HepG2 (cell line): ENCODE measurements around the gene CD276. TPM values are rescaled to one million over a fixed set of nuclear protein-coding genes. Genes with fewer than 3 reads are reported as not detected.

Experiments
- HNRNPH1 ChIP-seq: fragments of 200-400 bp; formaldehyde crosslinking; optimal IDR thresholded peaks from 2 replicates; pipeline ENCODE3; 2017; ENCODE audit warnings: mild to moderate bottlenecking, low read depth, low read length
- HNRNPUL1 ChIP-seq: fragments of 200-400 bp; formaldehyde crosslinking; IDR thresholded peaks from 2 replicates; pipeline ENCODE4 v1.6.1; 2017; ENCODE audit warnings: low read depth, mild to moderate bottlenecking, low read length, moderate library complexity
- HOXA3 ChIP-seq: sonication (generic); formaldehyde crosslinking; IDR thresholded peaks from 2 replicates; pipeline ENCODE4 v1.5.0; 2020; ENCODE audit warnings: missing genetic modification reagents
- MED8 ChIP-seq: sonication (generic); formaldehyde crosslinking; IDR thresholded peaks from 2 replicates; pipeline ENCODE4 v1.8.1; 2023; ENCODE audit warnings: mild to moderate bottlenecking, missing genetic modification reagents; ENCODE audit not compliant: insufficient replicate concordance
- MEIS1 ChIP-seq: sonication (generic); formaldehyde crosslinking; IDR thresholded peaks from 2 replicates; pipeline ENCODE4 v1.9.0; 2021; ENCODE audit warnings: mild to moderate bottlenecking, missing genetic modification reagents, moderate library complexity, borderline replicate concordance
- NCOA1 ChIP-seq: sonication (generic); formaldehyde crosslinking; IDR thresholded peaks from 2 replicates; pipeline ENCODE4 v1.9.0; 2021; ENCODE audit warnings: missing genetic modification reagents
- NR2F1 ChIP-seq, 2 experiments: fragments of 450-650 bp in 1 of 2; formaldehyde crosslinking in 1 of 2; IDR thresholded peaks; 2 replicates each; pipeline versions ENCODE4 v1.5.0 to v1.6.1; 2016 to 2020; ENCODE audit warnings: mild to moderate bottlenecking in 1 of 2, missing compliant biosample characterization in 1 of 2, missing genetic modification reagents in 1 of 2, moderate library complexity in 1 of 2
- RBM39 ChIP-seq: fragments of 200-400 bp; formaldehyde crosslinking; IDR thresholded peaks from one replicate; pipeline ENCODE4 v1.6.1; 2018; ENCODE audit warnings: antibody characterized with exemption, mild to moderate bottlenecking, low read depth, low read length; ENCODE audit not compliant: poor library complexity, severe bottlenecking
- SMAD1 ChIP-seq: sonication (generic); formaldehyde crosslinking; IDR thresholded peaks from 2 replicates; pipeline ENCODE4 v1.4.0; 2020; ENCODE audit warnings: missing genetic modification reagents, low read depth, mild to moderate bottlenecking, borderline replicate concordance
- TBX2 ChIP-seq: sonication (generic); formaldehyde crosslinking; IDR thresholded peaks from 2 replicates; pipeline ENCODE4 v1.5.0; 2020; ENCODE audit warnings: missing genetic modification reagents, mild to moderate bottlenecking, borderline replicate concordance
- TSC22D2 ChIP-seq: sonication (generic); formaldehyde crosslinking; IDR thresholded peaks from 2 replicates; pipeline ENCODE4 v1.5.1; 2020; ENCODE audit warnings: missing genetic modification reagents, mild to moderate bottlenecking, borderline replicate concordance
- ZKSCAN1 ChIP-seq: fragments of 150-350 bp; IDR thresholded peaks from 2 replicates; pipeline ENCODE4 v1.6.1; 2014; ENCODE audit warnings: low read length
- ZNF10 ChIP-seq: sonication (generic); formaldehyde crosslinking; IDR thresholded peaks from 2 replicates; pipeline ENCODE4 v1.4.0; 2020; ENCODE audit warnings: mild to moderate bottlenecking, low read depth, missing genetic modification reagents, borderline replicate concordance
- ZNF274 ChIP-seq: sonication (generic); formaldehyde crosslinking; IDR thresholded peaks from 2 replicates; pipeline ENCODE4 v1.5.1; 2020; ENCODE audit warnings: mild to moderate bottlenecking, missing genetic modification reagents
- ZNF432 ChIP-seq: sonication (generic); formaldehyde crosslinking; IDR thresholded peaks from 2 replicates; pipeline ENCODE4 v1.5.0; 2020; ENCODE audit warnings: missing genetic modification reagents, mild to moderate bottlenecking, borderline replicate concordance
- ZNF607 ChIP-seq: sonication (generic); formaldehyde crosslinking; IDR thresholded peaks from 2 replicates; pipeline ENCODE4 v1.5.1; 2020; ENCODE audit warnings: missing genetic modification reagents, mild to moderate bottlenecking, borderline replicate concordance
- ZNF724P ChIP-seq: sonication (generic); formaldehyde crosslinking; IDR thresholded peaks from 2 replicates; pipeline ENCODE4 v1.8.0; 2022; ENCODE audit warnings: missing genetic modification reagents, borderline replicate concordance
- ZNF891 ChIP-seq: sonication (generic); formaldehyde crosslinking; IDR thresholded peaks from 2 replicates; pipeline ENCODE4 v1.5.0; 2020; ENCODE audit warnings: mild to moderate bottlenecking, missing genetic modification reagents
- ZZZ3 ChIP-seq: sonication (generic); formaldehyde crosslinking; IDR thresholded peaks from 2 replicates; pipeline ENCODE4 v1.4.0; 2020; ENCODE audit warnings: missing genetic modification reagents, mild to moderate bottlenecking, borderline replicate concordance
- polyA plus RNA-seq, 8 experiments: library from polyadenylated mRNA; depleted of rRNA in 3 of 8; stranded (reverse) in 7 of 8; unstranded in 1 of 8; fragments of >200 nt; fragmentation: Illumina TruSeq in 4 of 8; extraction: Trizol in 4 of 8; gene quantifications; 2 replicates each; pipeline versions ENCODE4 v1.2.1 to v1.2.3, GENCODE V29; 2011 to 2016; ENCODE audit warnings: low read depth in 4 of 8, missing spikeins in 1 of 8, mixed read lengths in 1 of 8; ENCODE audit not compliant: insufficient read depth in 1 of 8
- total RNA-seq, 5 experiments: library from RNA; depleted of rRNA; stranded (reverse); fragments of >200 nt; fragmentation: Illumina TruSeq; extraction: Trizol; gene quantifications; 2 replicates each; pipeline ENCODE4 v1.2.3, GENCODE V29; 2016; ENCODE audit warnings: low read depth in 1 of 5
- TF ChIP-seq, protein P1 (sequence below): sonication (generic); formaldehyde crosslinking; IDR thresholded peaks from 2 replicates; pipeline ENCODE4 v1.9.0; 2021; ENCODE audit warnings: mild to moderate bottlenecking, missing genetic modification reagents
- TF ChIP-seq, protein P2 (sequence below): sonication (generic); formaldehyde crosslinking; IDR thresholded peaks from 2 replicates; pipeline ENCODE4 v1.5.0; 2020; ENCODE audit warnings: missing genetic modification reagents
- TF ChIP-seq, protein P3 (sequence below): sonication (generic); formaldehyde crosslinking; IDR thresholded peaks from 2 replicates; pipeline ENCODE4 v1.8.1; 2023; ENCODE audit warnings: missing genetic modification reagents, inconsistent platforms, borderline replicate concordance

The CD276 gene
- total and polyA plus RNA-seq, 2 of the 13 experiments (the other 11 are each of a cell fraction or from before 2014, with no cell fraction given) = 24.6 to 55.2 TPM

DNA sequence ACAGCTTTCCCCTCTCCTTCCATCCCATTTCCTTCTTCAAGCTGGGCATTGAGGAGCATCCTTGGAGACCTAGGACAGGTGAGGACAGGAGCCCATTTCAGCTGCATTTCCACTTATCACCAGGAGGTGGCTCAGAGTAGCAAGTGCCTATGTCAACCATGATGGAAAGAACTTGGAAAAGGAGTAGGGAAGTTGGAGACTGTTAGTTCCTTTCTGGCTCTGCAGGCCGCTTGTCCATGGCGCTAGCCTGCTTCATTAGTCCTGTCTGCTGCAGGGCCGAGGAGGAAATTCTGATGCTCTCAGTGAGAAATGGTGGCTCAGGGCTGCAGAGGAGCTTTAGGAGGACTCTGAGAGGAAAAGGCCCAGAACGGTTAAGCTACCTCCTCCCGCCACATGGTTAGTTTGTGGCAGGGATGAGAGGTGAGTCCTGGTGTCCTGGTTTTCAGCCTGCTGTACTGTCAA lies 7.0 kb upstream of the CD276 start (continued):
- no peak for TF ChIP-seq HNRNPUL1
- TF ChIP-seq MEIS1 = no peak
- TF ChIP-seq ZNF891 = no peak
- no peak for TF ChIP-seq ZNF607 (CRISPR knock-in tag)
- peak; percentile 25; the same call in 1 of the 2 replicates for TF ChIP-seq ZNF274 (CRISPR knock-in tag)
- no peak for TF ChIP-seq HNRNPH1
- TF ChIP-seq MED8 (CRISPR knock-in tag) = no peak
- no peak for TF ChIP-seq TBX2 (CRISPR knock-in tag)
- TF ChIP-seq ZNF724P = no peak
- TF ChIP-seq SMAD1 (CRISPR knock-in tag) = no peak
- TF ChIP-seq, protein P1, sequence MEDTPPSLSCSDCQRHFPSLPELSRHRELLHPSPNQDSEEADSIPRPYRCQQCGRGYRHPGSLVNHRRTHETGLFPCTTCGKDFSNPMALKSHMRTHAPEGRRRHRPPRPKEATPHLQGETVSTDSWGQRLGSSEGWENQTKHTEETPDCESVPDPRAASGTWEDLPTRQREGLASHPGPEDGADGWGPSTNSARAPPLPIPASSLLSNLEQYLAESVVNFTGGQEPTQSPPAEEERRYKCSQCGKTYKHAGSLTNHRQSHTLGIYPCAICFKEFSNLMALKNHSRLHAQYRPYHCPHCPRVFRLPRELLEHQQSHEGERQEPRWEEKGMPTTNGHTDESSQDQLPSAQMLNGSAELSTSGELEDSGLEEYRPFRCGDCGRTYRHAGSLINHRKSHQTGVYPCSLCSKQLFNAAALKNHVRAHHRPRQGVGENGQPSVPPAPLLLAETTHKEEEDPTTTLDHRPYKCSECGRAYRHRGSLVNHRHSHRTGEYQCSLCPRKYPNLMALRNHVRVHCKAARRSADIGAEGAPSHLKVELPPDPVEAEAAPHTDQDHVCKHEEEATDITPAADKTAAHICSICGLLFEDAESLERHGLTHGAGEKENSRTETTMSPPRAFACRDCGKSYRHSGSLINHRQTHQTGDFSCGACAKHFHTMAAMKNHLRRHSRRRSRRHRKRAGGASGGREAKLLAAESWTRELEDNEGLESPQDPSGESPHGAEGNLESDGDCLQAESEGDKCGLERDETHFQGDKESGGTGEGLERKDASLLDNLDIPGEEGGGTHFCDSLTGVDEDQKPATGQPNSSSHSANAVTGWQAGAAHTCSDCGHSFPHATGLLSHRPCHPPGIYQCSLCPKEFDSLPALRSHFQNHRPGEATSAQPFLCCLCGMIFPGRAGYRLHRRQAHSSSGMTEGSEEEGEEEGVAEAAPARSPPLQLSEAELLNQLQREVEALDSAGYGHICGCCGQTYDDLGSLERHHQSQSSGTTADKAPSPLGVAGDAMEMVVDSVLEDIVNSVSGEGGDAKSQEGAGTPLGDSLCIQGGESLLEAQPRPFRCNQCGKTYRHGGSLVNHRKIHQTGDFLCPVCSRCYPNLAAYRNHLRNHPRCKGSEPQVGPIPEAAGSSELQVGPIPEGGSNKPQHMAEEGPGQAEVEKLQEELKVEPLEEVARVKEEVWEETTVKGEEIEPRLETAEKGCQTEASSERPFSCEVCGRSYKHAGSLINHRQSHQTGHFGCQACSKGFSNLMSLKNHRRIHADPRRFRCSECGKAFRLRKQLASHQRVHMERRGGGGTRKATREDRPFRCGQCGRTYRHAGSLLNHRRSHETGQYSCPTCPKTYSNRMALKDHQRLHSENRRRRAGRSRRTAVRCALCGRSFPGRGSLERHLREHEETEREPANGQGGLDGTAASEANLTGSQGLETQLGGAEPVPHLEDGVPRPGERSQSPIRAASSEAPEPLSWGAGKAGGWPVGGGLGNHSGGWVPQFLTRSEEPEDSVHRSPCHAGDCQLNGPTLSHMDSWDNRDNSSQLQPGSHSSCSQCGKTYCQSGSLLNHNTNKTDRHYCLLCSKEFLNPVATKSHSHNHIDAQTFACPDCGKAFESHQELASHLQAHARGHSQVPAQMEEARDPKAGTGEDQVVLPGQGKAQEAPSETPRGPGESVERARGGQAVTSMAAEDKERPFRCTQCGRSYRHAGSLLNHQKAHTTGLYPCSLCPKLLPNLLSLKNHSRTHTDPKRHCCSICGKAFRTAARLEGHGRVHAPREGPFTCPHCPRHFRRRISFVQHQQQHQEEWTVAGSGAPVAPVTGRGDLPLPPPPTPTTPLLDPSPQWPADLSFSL (CRISPR knock-in tag) = no peak
- TF ChIP-seq NCOA1 (CRISPR knock-in tag) = no peak
- TF ChIP-seq ZZZ3 (CRISPR knock-in tag) = no peak
- no peak for TF ChIP-seq ZNF432 (CRISPR knock-in tag)
- TF ChIP-seq RBM39 = no peak
- no peak for TF ChIP-seq ZNF10 (CRISPR knock-in tag)
- TF ChIP-seq HOXA3 (CRISPR knock-in tag) = peak; percentile 33; the same call in 1 of the 2 replicates
- TF ChIP-seq, protein P2, sequence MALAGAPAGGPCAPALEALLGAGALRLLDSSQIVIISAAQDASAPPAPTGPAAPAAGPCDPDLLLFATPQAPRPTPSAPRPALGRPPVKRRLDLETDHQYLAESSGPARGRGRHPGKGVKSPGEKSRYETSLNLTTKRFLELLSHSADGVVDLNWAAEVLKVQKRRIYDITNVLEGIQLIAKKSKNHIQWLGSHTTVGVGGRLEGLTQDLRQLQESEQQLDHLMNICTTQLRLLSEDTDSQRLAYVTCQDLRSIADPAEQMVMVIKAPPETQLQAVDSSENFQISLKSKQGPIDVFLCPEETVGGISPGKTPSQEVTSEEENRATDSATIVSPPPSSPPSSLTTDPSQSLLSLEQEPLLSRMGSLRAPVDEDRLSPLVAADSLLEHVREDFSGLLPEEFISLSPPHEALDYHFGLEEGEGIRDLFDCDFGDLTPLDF (CRISPR knock-in tag) = no peak
- TF ChIP-seq ZKSCAN1 = no peak
- TF ChIP-seq NR2F1 (CRISPR knock-in tag; IDR thresholded peaks at IDR 0.05) = no peak
- TF ChIP-seq, protein P3, sequence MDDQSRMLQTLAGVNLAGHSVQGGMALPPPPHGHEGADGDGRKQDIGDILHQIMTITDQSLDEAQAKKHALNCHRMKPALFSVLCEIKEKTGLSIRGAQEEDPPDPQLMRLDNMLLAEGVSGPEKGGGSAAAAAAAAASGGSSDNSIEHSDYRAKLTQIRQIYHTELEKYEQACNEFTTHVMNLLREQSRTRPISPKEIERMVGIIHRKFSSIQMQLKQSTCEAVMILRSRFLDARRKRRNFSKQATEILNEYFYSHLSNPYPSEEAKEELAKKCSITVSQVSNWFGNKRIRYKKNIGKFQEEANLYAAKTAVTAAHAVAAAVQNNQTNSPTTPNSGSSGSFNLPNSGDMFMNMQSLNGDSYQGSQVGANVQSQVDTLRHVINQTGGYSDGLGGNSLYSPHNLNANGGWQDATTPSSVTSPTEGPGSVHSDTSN (CRISPR knock-in tag) = no peak
- no peak for TF ChIP-seq TSC22D2 (CRISPR knock-in tag)
